WTC11 (cell line): ENCODE data around the gene MBOAT2.

Experiments used
- CBFB ChIP-seq: sonication (generic); formaldehyde crosslinking; IDR thresholded peaks from 2 replicates; pipeline ENCODE4 v1.8.1; 2022; ENCODE audit warnings: mild to moderate bottlenecking, low read depth, missing genetic modification reagents
- CREM ChIP-seq: sonication (generic); formaldehyde crosslinking; IDR thresholded peaks from 2 replicates; pipeline ENCODE4 v1.8.1; 2022; ENCODE audit warnings: mild to moderate bottlenecking, missing genetic modification reagents, moderate library complexity
- CTCF ChIP-seq: fragments of 200-600 bp; IDR thresholded peaks from 2 replicates; pipeline ENCODE4 v1.8.0; 2022; ENCODE audit warnings: antibody characterized with exemption
- ESRRA ChIP-seq: sonication (generic); formaldehyde crosslinking; IDR thresholded peaks from 2 replicates; pipeline ENCODE4 v1.8.1; 2022; ENCODE audit warnings: mild to moderate bottlenecking, missing genetic modification reagents, borderline replicate concordance
- FOXP1 ChIP-seq: sonication (generic); formaldehyde crosslinking; IDR thresholded peaks from 2 replicates; pipeline ENCODE4 v1.8.0; 2022; ENCODE audit warnings: missing genetic modification reagents, mild to moderate bottlenecking, moderate library complexity, borderline replicate concordance
- HMGXB4 ChIP-seq: sonication (generic); formaldehyde crosslinking; IDR thresholded peaks from 2 replicates; pipeline ENCODE4 v1.8.1; 2023; ENCODE audit warnings: mild to moderate bottlenecking, moderate library complexity, missing genetic modification reagents
- MAX ChIP-seq: sonication (generic); formaldehyde crosslinking; IDR thresholded peaks from 2 replicates; pipeline ENCODE4 v1.8.0; 2022; ENCODE audit warnings: mild to moderate bottlenecking, missing genetic modification reagents
- NFE2L1 ChIP-seq: sonication (generic); formaldehyde crosslinking; IDR thresholded peaks from 2 replicates; pipeline ENCODE4 v1.8.1; 2023; ENCODE audit warnings: missing genetic modification reagents
- NR2C2 ChIP-seq: sonication (generic); formaldehyde crosslinking; IDR thresholded peaks from 2 replicates; pipeline ENCODE4 v1.8.0; 2022; ENCODE audit warnings: mild to moderate bottlenecking, missing genetic modification reagents
- TEAD1 ChIP-seq: sonication (generic); formaldehyde crosslinking; IDR thresholded peaks from 2 replicates; pipeline ENCODE4 v1.8.0; 2022; ENCODE audit warnings: mild to moderate bottlenecking, missing genetic modification reagents
- USF2 ChIP-seq: sonication (generic); formaldehyde crosslinking; IDR thresholded peaks from 2 replicates; pipeline ENCODE4 v1.8.1; 2023; ENCODE audit warnings: mild to moderate bottlenecking, missing genetic modification reagents, moderate library complexity
- ZNF138 ChIP-seq: sonication (generic); formaldehyde crosslinking; conservative IDR thresholded peaks from 2 replicates; pipeline ENCODE4 v1.8.1; 2022; ENCODE audit warnings: mild to moderate bottlenecking, moderate library complexity, missing genetic modification reagents

GRCh38 chr2:9013403-9013802 is 9.9 kb upstream of the MBOAT2 start:
- TF ChIP-seq HMGXB4 (CRISPR knock-in tag) (no peak), CTCF (no peak), CREM (CRISPR knock-in tag) (no peak), ZNF138 (CRISPR knock-in tag) (no peak), FOXP1 (CRISPR knock-in tag) (no peak), NR2C2 (CRISPR knock-in tag) (no peak), MAX (CRISPR knock-in tag) (no peak), NFE2L1 (CRISPR knock-in tag) (no peak), CBFB (CRISPR knock-in tag) (no peak), USF2 (CRISPR knock-in tag) (no peak), TEAD1 (CRISPR knock-in tag) (no peak), ESRRA (no peak)
